ENCODE data around the gene UBE2J2.

The UBE2J2 gene

DNA sequence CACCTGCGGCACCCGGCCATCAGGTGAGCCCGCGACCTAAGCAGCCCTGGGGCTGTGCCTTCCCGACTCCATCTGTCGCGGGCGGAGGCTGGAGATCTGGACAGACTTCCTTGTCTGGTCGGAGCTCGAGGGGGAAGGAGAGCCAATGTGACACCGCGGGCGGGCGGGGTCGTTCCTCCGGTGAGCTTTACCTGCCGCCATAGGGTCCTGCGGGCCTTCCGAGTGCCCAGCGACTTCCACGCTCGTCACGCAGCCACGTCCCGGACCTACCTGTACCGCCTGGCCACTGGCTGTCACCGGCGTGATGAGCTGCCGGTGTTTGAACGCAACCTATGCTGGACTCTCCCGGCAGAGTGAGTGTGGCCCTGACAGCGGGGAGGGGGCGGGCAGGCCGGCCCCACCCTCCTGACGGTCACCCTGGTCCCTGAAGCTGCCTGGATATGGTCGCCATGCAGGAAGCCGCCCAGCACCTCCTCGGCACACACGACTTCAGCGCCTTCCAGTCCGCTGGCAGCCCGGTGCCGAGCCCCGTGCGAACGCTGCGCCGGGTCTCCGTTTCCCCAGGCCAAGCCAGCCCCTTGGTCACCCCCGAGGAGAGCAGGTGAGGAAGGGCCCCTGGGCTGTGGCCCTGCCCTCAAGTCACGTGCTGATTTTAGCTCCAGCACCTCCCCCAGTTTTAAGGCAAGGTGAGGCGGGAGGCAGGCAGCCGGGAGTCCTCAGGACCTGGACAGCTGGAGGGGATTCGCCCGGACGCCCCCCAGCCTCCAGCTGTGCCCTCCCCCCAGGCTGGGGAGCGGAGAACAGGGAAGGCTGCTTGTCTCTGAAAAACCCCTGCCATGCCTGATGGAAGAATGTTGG, 35.8 kb upstream of the UBE2J2 start:
- no peak for DNase-seq

DNA sequence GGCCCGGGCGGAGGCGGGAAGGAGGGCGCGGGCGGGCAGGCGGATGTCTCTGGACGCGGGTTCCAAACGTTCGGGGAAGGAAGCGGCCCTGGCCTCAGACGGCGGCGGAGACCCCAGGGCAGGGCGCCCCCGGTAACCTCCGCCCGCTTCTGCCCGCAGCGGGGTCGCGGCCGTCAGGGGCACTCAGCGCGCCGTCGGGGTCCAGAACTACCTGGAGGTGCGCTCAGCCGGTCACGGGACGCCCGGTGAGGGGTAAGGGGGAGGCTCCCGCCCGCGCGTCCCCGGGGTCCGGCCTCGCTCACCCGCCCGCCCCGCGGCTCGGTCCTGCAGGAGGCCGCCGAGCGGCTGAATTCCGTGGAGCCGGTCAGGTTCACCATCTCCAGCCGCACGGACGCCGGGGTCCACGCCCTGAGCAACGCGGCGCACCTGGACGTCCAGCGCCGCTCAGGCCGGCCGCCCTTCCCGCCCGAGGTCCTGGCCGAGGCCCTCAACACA, 35.1 kb upstream of the UBE2J2 start:
- no peak for DNase-seq

DNA sequence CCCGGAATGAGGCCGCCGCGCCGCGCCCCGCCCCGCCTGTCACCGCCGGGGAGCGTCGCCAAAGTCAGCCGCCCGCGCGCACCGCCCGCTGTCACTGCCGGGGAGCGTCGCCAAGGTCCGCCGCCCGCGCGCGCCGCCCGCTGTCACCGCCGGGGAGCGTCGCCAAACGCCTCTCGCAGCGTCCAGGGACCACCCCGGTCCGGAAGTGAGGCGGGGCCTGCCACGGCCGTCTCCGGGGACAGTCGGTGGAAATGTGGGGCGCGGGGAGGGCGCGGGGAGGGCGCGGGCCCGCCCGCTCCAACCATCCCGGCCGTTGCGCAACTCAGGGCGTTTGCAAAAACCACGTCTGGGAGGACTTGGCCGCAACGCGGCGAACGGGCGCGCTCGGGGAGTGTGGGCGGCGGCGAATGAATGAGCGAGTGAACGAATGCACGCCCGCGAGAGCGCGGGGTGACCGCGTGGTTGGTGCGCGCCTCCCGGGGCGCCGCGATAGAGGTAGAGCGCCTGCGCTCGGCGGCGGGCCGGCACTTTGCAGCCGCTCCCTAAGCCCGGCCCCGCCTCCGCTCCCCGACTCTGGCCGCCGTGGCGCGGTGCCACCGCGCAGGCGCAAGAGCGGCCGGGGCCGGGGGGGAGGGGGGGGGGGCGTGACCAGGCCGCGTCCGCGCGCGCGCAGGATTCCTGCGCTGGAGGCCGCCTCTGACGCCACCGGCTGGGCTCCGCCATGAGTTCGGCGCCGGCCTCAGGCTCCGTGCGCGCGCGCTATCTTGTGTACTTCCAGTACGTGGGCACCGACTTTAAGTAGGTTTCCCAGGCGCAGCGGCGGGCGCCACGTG, 34.5 kb upstream of the UBE2J2 start, which contains the start of the genes ACAP3 and PUSL1:
TSS of gene ACAP3 (minus strand) at position 8 of the 833 bp plus-strand sequence. CDS start 115 bp downstream, outside the sequence.
TSS of gene PUSL1 (plus strand) at position 675 of the 833 bp plus-strand sequence. CDS start at position 722, 47 bp downstream.
- peak; percentile 90 for DNase-seq

DNA sequence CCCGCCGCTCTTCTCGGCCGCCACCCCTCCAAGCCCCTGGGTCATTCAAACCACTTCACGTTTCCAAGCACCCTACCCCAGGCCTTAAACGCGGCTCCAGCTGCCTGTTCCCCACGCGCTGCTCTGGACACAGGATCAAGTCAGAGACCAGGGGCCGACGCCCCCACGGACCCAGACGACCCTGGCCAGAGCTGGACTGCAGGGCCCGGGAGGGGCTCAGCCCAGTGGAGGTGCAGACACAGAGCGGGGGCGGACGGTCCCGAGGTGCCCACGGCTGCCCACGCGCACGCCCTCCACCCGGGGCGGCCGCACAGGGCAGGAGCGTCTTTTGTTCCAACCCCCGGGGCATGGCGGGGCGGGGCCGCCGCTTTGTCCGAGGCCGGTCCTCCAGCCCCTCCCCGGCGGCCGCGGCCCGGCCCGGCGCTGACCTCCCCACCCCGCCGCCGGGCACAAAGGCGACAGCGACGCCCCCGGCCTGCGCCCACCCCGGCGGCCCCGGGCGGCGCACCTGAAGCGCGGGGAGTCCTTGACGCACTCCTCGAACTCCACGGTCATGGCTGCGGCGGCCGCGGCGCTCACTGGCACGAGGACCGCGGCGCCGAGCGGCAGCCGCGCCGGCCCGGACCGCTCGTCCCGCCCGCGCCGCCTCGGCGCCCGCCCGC, 33.7 kb upstream of the UBE2J2 start:
- no peak for DNase-seq

DNA sequence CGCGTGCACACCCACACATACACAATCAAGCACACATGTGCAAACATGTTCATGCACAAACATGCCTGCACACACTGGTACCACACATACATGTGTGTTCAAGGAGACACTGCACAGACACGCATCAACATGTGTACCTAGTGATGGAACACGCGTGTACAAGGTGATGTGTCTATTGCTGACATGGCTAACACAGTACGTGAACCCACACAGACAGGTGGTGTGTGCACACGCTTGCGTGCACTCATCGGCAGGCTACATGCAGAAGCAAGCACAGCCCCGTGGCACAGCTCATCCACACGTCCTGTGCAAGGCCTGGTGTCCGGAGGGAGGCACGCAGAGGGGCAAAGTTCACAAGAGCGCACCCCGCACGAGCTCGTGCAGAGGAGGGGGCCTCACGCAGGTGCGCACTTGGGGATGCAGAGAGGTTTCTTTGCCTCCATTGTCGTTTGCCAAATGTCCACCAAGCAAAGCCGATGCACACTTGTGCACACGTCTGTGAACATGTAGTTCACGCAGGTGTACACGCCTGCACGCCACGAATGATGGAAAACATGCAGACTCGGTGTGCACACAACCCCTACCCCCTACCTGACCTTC, 33.1 kb upstream of the UBE2J2 start:
- DNase-seq: no peak

DNA sequence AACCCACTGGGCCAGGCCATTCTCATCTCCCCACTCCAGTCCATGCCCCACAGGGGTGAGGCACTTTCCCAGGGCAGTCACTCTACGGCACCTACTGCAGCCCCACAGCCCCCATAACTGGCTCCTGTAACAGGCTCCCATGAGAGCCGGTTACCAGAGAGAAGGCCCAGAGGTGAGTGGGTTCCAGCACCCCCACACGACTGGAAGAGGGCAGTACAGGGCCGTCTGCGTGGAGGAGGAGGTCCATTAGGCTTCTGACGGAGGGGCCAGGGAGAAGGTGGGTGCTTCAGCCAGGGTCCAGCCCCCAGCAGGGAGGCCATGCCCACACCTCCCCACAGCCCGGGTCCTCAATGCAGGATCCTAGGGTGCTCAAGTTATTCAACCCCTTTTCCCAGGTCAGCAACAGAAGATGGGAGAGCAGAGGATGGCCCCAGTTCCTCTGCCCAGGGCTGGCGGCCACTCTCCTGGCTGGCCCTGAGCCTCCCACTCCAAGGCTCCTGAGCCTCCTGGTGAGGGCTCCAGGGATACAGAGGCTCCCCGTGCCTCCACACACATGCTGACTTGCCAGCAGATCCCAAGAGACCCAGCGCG, 32.5 kb upstream of the UBE2J2 start:
- DNase-seq: peak; percentile 25

DNA sequence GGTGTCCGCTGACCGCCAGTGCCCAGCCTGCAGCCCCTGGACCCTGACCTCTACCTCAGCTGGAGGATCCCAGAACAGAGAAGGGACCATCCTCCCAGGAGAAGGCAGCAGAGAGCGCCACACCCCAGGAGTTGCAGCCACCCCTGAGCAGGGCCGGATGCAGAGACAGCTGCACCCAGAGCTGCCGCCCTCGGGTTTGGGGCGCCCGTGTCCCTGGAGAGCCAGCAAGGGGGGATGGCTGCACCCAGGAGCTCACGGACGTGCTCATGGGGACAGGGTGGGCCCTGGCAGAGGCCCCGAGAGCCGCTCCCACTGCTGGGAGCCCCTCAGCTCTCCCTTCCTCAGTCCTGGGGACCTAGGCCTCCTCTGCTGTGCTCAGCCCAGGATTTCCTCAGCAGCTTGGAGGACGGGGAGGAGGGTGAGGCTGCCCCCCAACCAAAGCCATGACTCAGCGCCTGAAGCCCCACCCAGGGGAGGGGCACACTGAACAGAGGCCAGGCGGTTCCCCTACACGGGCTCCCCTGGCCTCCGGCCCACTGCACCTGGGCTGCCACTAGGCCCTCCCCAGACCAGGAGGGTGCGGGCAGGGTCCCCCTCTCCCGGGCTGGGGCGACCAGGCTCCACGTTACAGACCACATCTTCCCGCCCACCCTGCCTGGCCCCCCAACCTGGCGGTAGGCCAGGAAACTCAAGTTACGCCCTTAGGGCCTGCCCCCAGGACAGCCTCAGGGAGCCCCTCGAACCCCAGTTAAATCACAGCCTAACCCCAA, 31.8 kb upstream of the UBE2J2 start:
- DNase-seq: peak; percentile 78

DNA sequence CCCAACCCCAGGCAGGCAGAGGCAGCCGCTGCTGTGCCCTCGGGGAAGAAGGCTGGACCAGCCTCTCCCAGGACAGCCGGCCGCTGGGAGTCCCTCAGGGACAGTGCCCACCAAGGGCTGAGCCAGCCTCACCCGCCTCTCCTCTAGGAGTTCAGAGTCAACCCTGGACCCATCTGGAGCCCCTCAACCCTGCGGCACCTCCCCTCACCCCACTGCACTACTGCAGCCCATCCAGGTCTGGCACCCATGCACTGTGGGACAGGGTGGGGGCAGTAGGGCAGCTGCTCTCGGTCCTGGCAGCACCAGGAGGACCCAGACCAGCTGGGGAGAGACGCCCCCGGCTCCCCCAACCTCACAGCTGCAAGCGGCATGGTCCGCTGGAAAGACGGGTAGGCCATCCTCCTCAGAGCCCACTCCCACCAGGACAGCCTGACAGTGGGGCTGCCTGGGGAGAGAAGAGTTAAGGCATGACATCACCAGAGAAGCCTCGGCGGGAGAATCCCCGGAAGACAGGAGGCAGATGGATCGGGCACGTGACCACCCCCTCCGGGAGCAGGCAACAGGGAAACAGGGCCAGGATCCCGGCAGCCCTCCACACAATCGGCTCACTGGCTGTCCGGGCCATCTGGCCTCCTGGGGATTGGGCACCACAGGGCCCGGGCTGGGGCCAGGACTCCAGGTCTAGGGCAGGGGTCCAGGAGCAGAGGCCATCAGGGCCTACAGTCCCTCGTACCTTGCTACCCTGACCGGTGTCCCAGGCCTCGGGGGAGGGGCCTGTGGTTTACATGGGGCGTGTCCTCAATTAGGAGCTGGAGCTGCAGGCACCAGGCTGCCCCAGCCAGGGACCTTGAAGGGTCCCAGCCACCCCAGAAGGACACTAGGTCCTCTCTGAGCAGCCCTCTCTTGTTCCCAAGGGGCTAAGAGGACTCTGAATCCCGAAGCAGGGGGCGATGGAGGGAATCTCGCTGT, 31.0 kb upstream of the UBE2J2 start:
- peak; percentile 82 for DNase-seq

DNA sequence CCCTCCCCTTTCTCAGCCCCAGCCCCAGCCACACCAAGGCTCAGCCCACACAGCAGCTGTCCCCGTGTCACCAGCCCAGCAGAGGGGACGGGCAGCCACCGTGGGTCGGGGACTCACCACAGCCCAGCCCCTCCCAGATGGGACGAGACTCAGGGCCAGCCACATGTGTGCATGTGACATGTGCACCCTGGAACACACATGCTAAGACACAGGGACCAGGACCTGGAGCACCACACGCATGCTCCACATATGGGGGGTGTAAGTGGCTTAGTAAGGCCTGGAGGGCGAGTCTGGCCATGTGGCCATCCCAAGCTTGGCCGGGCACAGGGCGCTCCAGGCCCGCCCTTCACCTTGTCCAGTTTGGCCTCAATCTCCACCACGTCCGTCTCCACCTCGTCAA, 30.1 kb upstream of the UBE2J2 start:
- no peak for DNase-seq

DNA sequence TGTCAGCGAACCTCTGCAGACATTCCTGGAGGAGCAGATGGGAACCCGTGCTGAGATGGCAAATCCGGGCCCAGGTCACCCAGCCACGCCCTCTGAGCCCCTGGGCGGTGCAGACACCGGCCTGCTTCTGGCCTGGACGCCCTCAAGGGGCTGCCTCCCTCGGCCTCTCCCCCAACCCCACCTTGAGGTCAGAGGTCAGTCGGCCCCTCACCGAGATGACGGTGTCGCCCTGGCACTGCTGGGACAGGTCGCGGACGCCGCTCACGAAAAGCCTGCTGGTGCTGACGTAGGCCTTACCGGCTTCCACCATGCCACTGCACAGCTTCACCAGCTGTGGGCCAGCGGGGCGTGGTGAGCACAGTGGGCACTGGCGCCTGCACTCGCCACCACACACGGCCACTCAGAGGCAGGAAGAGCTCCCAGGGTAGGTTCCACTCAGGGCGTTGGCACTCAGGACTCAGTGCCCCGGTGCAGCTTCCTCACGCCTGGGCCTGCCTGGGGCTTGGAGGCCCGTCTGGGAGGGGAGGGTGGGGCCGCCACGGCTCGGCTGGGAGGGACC, 29.4 kb upstream of the UBE2J2 start:
- DNase-seq: no peak

DNA sequence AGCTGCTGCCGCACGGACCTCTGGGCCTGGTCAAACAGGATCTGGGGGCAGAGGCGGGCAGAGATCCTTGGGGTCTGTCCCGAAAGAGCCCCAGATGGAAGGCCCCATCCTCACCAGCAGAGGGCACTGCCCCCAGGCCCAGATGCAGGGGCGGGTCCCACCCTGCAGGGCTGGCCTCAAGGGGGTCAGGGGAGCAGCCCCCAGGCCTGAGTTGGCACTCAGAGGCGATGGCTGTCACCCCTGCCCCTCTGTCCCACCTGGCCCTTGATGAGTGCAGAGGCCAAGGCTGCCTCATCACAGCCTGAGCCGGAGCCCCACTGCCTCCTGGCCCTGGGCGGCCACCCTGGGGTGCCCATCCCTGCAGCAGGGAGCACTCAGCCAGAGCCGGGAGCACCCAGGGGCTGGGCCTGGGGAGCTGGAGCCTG, 28.4 kb upstream of the UBE2J2 start:
- DNase-seq: no peak

DNA sequence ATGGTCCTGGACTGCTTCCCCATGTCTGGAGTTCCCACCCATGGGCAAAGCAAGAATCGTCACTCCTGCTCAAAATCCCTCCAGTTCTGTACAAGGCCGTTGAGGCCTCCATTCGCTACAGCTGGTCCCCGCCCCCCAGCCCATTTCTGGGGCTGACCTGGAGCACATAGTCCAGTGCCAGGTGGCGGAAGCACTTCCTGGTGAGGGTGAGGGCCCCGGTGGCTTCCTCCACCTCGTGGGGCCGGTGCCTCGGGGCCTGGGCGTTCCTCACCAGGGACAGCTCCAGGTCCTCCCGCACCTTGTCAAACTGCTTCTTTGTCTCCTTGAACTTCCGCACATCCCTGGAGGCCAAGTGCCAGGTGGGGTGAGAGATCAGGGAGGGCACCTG, 26.7 kb upstream of the UBE2J2 start:
- DNase-seq: no peak

DNA sequence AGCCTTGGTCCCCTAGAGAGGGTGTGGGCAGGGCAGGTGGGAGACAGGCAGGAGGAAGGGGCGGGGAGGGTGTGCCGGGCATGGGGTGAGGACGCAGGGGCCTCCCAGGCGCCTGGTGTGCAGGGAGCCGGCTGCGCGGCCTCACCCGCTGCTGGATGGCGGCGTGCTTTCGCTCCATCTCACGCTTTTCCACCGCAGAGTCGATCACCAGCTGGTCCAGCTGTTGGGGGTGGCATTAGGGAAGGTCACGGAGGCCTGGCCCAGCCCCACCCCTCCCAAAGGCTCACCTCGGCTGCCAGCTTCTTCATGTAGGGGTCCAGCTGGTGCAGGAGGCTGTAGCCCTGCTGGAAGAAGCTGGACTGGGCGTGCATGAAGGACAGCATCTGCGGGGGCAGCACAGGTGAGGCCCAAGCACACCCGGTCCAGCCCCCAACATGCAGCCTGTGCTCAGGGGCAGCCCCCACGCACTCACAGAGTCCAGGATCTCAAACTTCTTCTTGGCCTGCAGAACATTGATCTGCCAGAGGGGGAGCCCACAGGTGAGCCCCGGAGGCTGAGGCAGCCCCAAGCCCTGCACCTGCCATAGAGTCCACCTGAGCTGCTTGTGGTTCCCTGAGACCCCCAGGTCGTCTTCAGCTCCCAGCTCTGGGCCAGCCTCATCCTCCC, 26.2 kb upstream of the UBE2J2 start:
- no peak for DNase-seq

DNA sequence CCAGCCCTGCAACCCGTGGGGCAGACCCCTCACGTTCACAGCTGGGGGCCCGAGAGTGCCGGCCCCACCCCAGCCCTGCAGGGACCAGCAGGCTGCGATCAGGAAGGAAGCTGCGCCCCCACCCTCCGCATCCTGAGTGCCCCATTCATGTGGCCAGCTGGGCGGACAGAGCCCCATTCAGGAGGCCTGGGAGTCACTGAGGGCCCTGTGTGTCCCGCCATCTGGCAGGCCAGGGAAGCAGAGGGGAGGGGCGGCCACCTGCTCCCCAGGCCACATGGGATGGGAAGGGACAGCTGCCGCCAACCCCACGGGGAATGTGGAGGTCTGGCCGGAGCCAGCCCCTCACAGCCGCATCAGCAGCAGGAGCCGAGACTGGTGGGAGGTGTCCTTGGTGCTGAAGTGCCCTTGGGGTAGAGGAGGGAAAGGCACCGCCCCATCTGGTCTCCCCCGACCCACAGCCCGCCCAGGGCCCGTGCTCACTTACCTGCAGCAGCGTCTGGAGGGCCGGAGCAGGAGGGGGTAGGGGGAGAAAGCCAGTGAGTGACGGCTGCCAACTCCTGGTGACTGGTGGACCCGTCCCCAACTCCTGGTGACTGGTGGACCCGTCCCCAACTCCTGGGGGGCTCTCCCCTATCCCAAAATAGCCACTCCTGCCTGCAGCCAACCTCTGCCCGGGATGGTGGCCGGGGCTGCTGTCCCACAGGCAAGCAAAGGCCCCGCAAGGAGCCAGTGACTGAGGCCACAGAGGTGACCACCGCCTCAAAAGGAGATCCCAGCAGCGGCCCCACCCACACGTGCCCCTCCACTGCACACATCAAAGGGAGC, 25.4 kb upstream of the UBE2J2 start:
- DNase-seq: no peak

DNA sequence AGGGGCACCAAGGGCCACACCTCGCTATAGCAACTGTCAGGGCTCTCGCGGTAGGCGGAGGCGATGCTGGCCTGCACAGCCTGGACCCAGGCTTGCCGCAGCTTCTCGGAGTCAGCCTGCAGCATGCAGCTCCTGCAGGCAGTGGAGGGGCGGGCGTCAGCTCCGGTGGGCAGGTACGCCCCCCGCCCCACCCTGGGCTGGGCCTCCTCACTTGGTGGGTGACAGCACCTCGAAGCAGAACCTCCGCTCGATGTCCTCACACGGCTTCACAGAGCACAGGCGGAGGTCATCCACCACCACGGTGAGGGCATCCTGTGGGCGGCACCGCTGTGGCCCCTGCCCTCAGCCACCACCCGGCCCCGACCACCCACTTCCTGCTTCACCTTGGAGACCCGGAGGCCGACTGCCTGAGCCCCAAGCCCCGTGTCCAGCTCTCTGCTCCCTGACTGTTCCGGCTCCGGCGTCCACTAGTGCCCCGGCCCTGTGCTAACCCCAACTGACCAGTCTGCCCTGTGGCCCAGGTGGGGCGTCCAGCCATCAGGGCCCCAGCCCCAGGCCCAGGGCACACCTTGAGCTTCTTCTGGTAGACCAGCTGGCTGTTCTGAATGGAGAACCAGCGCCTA, 24.3 kb upstream of the UBE2J2 start:
- DNase-seq: no peak

DNA sequence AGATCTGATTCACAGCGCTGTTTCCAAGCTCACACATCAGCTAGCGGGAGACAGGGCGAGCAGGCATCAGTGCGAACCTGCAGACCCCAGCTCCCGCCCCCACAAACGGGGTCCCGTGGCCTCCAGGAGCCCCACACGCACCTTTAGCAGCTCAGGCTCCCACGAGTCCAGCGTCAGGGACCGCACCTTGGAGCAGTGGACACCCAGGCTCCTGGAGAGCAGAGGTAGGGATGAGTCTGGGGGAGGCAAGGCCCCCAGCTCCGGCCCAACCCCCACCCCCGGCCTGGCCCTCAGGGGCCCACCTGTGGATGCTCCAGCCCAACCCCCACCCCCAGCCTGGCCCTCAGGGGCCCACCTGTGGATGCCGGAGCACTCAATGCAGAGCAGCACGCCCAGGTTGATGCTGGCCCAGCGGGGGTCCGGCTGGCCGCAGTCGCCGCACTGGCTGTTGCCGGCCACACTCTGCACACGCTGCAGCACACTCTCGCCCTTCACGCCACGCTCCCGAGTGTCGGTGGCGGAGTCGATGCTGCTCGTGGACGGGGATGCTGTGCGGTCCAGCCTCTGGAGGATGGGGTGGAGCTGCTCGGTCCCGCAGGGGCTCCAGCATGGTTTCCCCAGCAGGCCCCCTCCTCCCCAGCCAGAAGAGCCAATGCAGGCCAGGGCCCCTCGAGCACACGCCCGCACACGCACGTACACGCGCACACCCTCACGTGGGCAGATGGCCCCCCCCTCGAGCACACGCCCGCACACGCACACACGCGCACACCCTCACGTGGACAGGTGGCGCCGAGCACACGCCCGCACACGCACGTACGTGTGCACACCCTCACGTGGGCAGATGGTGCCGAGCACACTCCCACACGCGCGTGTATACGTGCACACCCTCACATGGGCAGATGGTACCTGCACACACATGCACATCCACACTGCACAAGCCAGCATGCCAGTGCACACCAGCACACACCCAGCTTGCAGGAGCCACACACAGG, 22.7 kb upstream of the UBE2J2 start:
- DNase-seq: no peak

All from fibroblast of upper back skin (primary cell).